Measurements from ENCODE around the gene TMEM169.

TMEM169 gene

DNA sequence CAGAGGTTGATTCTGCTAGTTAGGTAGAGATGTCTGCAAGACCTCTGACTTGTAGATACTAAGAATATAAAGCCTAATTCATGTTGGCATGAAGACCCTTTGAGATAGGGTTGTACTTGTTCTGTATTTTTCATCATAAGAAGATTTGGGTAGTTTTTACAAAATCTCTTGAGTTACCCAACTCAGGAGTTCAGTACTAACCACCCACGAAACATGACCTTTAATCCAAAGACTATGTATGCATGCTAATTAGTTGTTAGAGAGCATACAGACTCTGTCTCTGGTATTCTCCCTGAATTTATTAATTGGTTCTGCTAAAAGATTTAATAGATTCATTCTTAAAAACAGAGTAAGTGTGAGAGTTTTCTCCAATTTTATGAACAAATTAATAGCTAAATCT lies 17.1 kb upstream of the TMEM169 start:
- Histone ChIP-seq H3K36me3 (peaks cover 17% of the 10 kb centered on the region), H3K27me3 (no peaks in the 10 kb centered on the region), H3K9me3 (no peaks in the 10 kb centered on the region), H3K4me1 (peaks cover 4% of the 10 kb centered on the region), H3K4me3 (ENCODE audit: low read depth, low read length) (no peak overlapping the region)
- no peak for DNase-seq
- TF ChIP-seq CTCF (IDR thresholded peaks at IDR 0.05; ENCODE audit: low read depth, low read length) = no peak

DNA sequence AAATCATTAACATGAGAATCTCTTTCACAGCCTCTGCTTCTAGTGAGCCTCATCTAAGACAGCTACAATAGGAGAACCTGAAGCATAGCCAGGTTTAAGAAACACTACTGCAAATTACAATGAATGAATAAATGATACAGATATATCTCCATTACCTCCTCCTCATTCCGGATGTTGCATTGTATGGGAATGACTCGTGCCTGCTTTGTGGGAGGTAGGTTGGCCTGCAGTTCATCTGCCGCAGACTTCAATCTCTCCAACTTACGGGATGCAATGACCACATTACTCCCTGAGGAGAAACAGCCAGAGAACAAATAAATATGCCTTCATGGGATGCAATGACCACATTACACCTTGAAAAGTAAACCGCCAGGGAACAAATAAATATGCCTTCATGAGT lies 15.5 kb upstream of the TMEM169 start:
- peaks cover 4% of the 10 kb centered on the region for H3K4me1 ChIP-seq
- no peaks in the 10 kb centered on the region for H3K9me3 ChIP-seq
- H3K27me3 ChIP-seq = no peaks in the 10 kb centered on the region
- peaks cover 17% of the 10 kb centered on the region for H3K36me3 ChIP-seq
- H3K4me3 ChIP-seq (ENCODE audit: low read depth, low read length) = no peak overlapping the region
- no peak for TF ChIP-seq CTCF (IDR thresholded peaks at IDR 0.05; ENCODE audit: low read depth, low read length)
- DNase-seq = no peak

- Histone ChIP-seq H3K4me3 (ENCODE audit: low read depth, low read length) (no peak overlapping the region), H3K9me3 (no peaks in the 10 kb centered on the region), H3K4me1 (peaks cover 4% of the 10 kb centered on the region), H3K27me3 (no peaks in the 10 kb centered on the region), H3K36me3 (peaks cover 19% of the 10 kb centered on the region)
- no peak for TF ChIP-seq CTCF (IDR thresholded peaks at IDR 0.05; ENCODE audit: low read depth, low read length)
- DNase-seq = no peak
Measured at GRCh38 chr2:216069028-216069427, 12.7 kb upstream of the TMEM169 start.

DNA sequence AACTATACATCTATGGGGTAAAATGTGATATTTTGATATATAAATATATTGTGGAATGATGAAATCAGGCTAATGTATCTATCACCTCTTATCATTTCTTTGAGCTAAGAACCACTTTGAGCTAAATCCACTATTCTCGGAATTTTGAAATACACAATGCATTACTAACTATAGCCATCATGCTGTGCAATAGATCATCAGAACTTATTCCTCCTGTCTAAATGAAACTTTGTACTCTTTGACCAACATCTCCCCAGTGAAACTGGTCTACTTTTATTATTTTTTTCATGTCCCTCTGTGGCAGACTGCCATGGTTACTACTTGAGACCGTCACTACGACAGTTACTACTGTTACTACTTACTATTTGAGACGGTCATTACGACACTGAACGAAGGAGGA lies 11.5 kb upstream of the TMEM169 start:
- Histone ChIP-seq H3K9me3 (no peaks in the 10 kb centered on the region), H3K36me3 (peaks cover 14% of the 10 kb centered on the region; the same call in 1 of the 2 replicates), H3K27me3 (no peaks in the 10 kb centered on the region), H3K4me3 (ENCODE audit: low read depth, low read length) (no peak overlapping the region), H3K4me1 (peaks cover 4% of the 10 kb centered on the region)
- no peak for TF ChIP-seq CTCF (IDR thresholded peaks at IDR 0.05; ENCODE audit: low read depth, low read length)
- no peak for DNase-seq

DNA sequence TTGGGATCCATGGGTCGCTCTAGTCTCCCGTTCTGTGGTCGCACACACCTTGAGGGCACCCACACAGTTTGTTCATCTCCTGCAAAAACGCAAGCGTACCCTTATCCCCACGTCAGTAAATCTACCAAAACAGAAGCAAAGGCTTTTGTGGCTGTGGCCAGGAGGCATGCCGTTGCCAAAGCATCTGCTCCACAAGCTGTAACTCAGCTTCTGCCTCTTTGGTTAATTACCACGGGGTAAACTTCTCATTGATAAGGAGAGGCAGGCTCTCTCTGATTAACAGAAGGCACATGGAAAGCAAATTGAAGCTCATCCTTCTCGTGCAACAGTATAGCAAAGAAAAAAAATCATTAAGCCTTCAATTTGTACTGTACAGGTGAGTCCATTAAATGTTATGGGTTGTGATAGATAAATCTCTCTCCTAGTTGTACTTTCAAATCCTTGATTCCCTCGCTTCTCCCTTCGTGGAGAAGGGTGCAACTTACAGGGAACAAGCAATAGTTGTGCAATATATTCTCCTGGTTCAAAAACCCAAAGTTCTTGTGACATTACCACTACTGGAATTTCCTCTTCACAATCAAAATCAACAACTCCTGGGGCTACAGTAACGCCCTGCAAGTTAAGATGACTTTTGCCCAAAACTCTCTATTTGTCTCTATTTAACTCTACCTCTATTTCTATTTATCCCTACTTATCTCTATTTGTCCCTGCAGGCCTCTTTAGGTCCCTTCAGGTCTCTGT lies 10.4 kb upstream of the TMEM169 start:
- Histone ChIP-seq H3K27me3 (no peaks in the 10 kb centered on the region), H3K9me3 (no peaks in the 10 kb centered on the region), H3K4me3 (ENCODE audit: low read depth, low read length) (no peak overlapping the region), H3K4me1 (peaks cover 4% of the 10 kb centered on the region), H3K36me3 (peaks cover 6% of the 10 kb centered on the region; the same call in 1 of the 2 replicates)
- TF ChIP-seq CTCF (IDR thresholded peaks at IDR 0.05; ENCODE audit: low read depth, low read length) = no peak
- no peak for DNase-seq

- TF ChIP-seq CTCF (IDR thresholded peaks at IDR 0.05; ENCODE audit: low read depth, low read length) = no peak
- no peak overlapping the region for H3K4me3 ChIP-seq (ENCODE audit: low read depth, low read length)
- no peaks in the 10 kb centered on the region for H3K9me3 ChIP-seq
- H3K36me3 ChIP-seq = peaks cover 6% of the 10 kb centered on the region; the same call in 1 of the 2 replicates
- no peak for DNase-seq
- H3K4me1 ChIP-seq = peaks cover 4% of the 10 kb centered on the region
- no peaks in the 10 kb centered on the region for H3K27me3 ChIP-seq
Measured at GRCh38 chr2:216072473-216072872, 9.2 kb upstream of the TMEM169 start.

Data from BE2C (cell line).